HepG2 (cell line): ENCODE results near the gene SNRPD3. TPM values are rescaled to one million over a fixed set of nuclear protein-coding genes. Genes with fewer than 3 reads are reported as not detected.

Source experiments
- AHDC1 ChIP-seq: sonication (generic); formaldehyde crosslinking; IDR thresholded peaks from 2 replicates; pipeline ENCODE4 v1.5.1; 2020; ENCODE audit warnings: mild to moderate bottlenecking, missing genetic modification reagents, borderline replicate concordance
- FOXO4 ChIP-seq: sonication (generic); formaldehyde crosslinking; conservative IDR thresholded peaks from 2 replicates; pipeline ENCODE4 v1.8.1; 2023; ENCODE audit warnings: missing genetic modification reagents
- GLMP ChIP-seq: sonication (generic); formaldehyde crosslinking; IDR thresholded peaks from 2 replicates; pipeline ENCODE4 v1.9.0; 2021; ENCODE audit warnings: missing genetic modification reagents, mild to moderate bottlenecking, borderline replicate concordance
- HMG20B ChIP-seq: conservative IDR thresholded peaks from 2 replicates; pipeline ENCODE4 v1.6.1; 2016; ENCODE audit warnings: missing genetic modification reagents, missing compliant biosample characterization
- HOXD1 ChIP-seq: sonication (generic); formaldehyde crosslinking; IDR thresholded peaks from 2 replicates; pipeline ENCODE4 v1.5.0; 2020; ENCODE audit warnings: missing genetic modification reagents
- IRF1 ChIP-seq: sonication (generic); formaldehyde crosslinking; IDR thresholded peaks from 2 replicates; pipeline ENCODE4 v1.4.0; 2020; ENCODE audit warnings: low read depth, mild to moderate bottlenecking, missing genetic modification reagents
- NFE2 ChIP-seq: sonication (generic); formaldehyde crosslinking; IDR thresholded peaks from 2 replicates; pipeline ENCODE4 v1.4.0; 2020; ENCODE audit warnings: missing genetic modification reagents
- POLR2A ChIP-seq, 2 experiments: IDR thresholded peaks; 2 replicates each; pipeline ENCODE4 v1.6.1; 2011; ENCODE audit warnings: low read depth in 2 of 2, low read length in 2 of 2, mild to moderate bottlenecking in 1 of 2, moderate library complexity in 1 of 2; ENCODE audit not compliant: insufficient read depth in 1 of 2
- SMARCE1 ChIP-seq: fragments of 450-650 bp; IDR thresholded peaks from 2 replicates; pipeline ENCODE4 v1.6.1; 2017; ENCODE audit warnings: borderline replicate concordance
- STAT6 ChIP-seq: sonication (generic); formaldehyde crosslinking; IDR thresholded peaks from 2 replicates; pipeline ENCODE4 v1.4.0; 2020; ENCODE audit warnings: missing genetic modification reagents, mild to moderate bottlenecking, borderline replicate concordance
- TBX3 ChIP-seq: fragments of 450-650 bp; IDR thresholded peaks from 2 replicates; pipeline ENCODE4 v1.6.1; 2017; ENCODE audit warnings: antibody characterized with exemption, mild to moderate bottlenecking, inconsistent platforms, borderline replicate concordance
- ZMYM3 ChIP-seq: sonication (generic); formaldehyde crosslinking; IDR thresholded peaks from 2 replicates; pipeline ENCODE4 v1.5.1; 2020; ENCODE audit warnings: mild to moderate bottlenecking, missing genetic modification reagents
- ZNF205 ChIP-seq: IDR thresholded peaks from 2 replicates; pipeline ENCODE4 v1.6.1; 2018; ENCODE audit warnings: missing biosample characterization, missing genetic modification reagents
- ZNF282 ChIP-seq: fragments of 450-650 bp; IDR thresholded peaks from 2 replicates; pipeline ENCODE4 v1.6.1; 2018; ENCODE audit not compliant: partially characterized antibody
- ZNF781 ChIP-seq: sonication (generic); formaldehyde crosslinking; IDR thresholded peaks from 2 replicates; pipeline ENCODE4 v1.5.1; 2020; ENCODE audit warnings: borderline replicate concordance, mild to moderate bottlenecking, missing genetic modification reagents; ENCODE audit errors: not compliant biosample characterization
- polyA plus RNA-seq, 8 experiments: library from polyadenylated mRNA; depleted of rRNA in 3 of 8; stranded (reverse) in 7 of 8; unstranded in 1 of 8; fragments of >200 nt; fragmentation: Illumina TruSeq in 4 of 8; extraction: Trizol in 4 of 8; gene quantifications; 2 replicates each; pipeline versions ENCODE4 v1.2.1 to v1.2.3, GENCODE V29; 2011 to 2016; ENCODE audit warnings: low read depth in 4 of 8, missing spikeins in 1 of 8, mixed read lengths in 1 of 8; ENCODE audit not compliant: insufficient read depth in 1 of 8
- total RNA-seq, 5 experiments: library from RNA; depleted of rRNA; stranded (reverse); fragments of >200 nt; fragmentation: Illumina TruSeq; extraction: Trizol; gene quantifications; 2 replicates each; pipeline ENCODE4 v1.2.3, GENCODE V29; 2016; ENCODE audit warnings: low read depth in 1 of 5

Gene SNRPD3
- total and polyA plus RNA-seq, 2 of the 13 experiments (the other 11 are each of a cell fraction or from before 2014, with no cell fraction given): 110 to 209 TPM

GRCh38 chr22:24601217-24602104 lies 45.7 kb downstream of the SNRPD3 start (continued):
- TF ChIP-seq STAT6 (CRISPR knock-in tag) (0 out of 2 replicates have a peak, but pooled peaks have one; percentile 59), GLMP (CRISPR knock-in tag) (no peak), HMG20B (no peak), IRF1 (no peak), ZNF205 (no peak), POLR2A (IDR thresholded peaks at IDR 0.05; ENCODE audit: insufficient read depth in 1 of 2, low read depth in 2 of 2, low read length in 2 of 2) (peak in 1 of 2 experiments; percentile 71; a peak in 3 of 4 replicates), ZNF282 (no peak), ZNF781 (CRISPR knock-in tag) (no peak), FOXO4 (CRISPR knock-in tag) (no peak), SMARCE1 (no peak), TBX3 (no peak), HOXD1 (CRISPR knock-in tag) (no peak), NFE2 (CRISPR knock-in tag) (no peak), ZMYM3 (CRISPR knock-in tag) (peak; percentile 79; the same call in 1 of the 2 replicates), AHDC1 (CRISPR knock-in tag) (no peak)
